Measurements from ENCODE around the gene CAMK1.
"Not testable (repeated sequence)": the region's sequence is repeated elsewhere in the genome, so short reads cannot be mapped to it uniquely, and the experiment has no call there.

Gene CAMK1

DNA sequence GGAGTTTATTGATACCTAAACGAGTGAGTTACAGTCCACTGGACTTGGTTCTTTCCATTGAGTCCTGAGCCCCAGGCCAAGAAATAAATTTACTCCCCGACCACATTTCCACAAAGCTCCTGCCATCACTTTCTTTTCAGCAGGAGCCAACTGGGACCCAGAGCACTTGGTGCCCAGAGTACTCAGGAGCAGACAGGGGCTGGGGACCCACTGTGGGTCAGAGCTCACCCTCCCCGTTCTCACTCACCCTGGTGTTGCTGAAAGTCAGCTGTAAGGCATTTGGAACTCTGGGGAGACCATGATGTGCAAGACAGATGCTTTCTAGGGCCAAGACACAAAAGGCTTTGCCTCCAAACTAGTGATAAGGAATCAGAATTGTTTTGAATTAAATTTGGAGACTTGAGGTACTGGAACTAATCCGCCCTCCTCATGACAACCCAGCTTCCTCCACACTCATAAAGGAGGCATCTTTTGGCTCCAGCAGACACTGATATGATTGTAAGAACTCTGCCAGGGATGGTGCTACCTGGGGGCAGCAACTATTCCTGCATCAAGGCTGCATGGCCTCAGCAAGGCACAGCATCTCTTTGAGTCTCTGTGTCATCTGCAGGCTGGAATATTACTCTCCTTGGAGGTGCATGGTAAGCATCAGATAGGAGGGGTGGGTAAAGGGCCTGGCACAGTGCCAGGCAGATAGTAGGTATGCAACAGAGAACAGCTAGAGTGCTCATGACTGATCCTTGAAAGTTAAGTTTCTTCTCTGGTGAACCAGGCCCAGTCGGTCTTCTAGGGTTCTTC, 7.3 kb upstream of the CAMK1 start:
- DNase-seq (ENCODE audit: low read depth) = no peak
- no peak for TF ChIP-seq MYC (IDR thresholded peaks at IDR 0.05; ENCODE audit: low read depth, low read length)
- H3K4me3 ChIP-seq (ENCODE audit: low read depth, low read length) = no peak overlapping the region

GRCh38 chr3:9771007-9771406, 1.3 kb upstream of the CAMK1 start:
- not testable (repeated sequence) for H3K4me3 ChIP-seq (ENCODE audit: low read depth, low read length); DNase-seq (ENCODE audit: low read depth)

GRCh38 chr3:9770276-9770812, 597 bp upstream of the CAMK1 start:
- H3K4me3 ChIP-seq (ENCODE audit: low read depth, low read length) = peak overlapping the region; percentile 21
- TF ChIP-seq POLR2A (IDR thresholded peaks at IDR 0.05; ENCODE audit: extremely low read depth, insufficient read length) = no peak
- TF ChIP-seq, protein P1, sequence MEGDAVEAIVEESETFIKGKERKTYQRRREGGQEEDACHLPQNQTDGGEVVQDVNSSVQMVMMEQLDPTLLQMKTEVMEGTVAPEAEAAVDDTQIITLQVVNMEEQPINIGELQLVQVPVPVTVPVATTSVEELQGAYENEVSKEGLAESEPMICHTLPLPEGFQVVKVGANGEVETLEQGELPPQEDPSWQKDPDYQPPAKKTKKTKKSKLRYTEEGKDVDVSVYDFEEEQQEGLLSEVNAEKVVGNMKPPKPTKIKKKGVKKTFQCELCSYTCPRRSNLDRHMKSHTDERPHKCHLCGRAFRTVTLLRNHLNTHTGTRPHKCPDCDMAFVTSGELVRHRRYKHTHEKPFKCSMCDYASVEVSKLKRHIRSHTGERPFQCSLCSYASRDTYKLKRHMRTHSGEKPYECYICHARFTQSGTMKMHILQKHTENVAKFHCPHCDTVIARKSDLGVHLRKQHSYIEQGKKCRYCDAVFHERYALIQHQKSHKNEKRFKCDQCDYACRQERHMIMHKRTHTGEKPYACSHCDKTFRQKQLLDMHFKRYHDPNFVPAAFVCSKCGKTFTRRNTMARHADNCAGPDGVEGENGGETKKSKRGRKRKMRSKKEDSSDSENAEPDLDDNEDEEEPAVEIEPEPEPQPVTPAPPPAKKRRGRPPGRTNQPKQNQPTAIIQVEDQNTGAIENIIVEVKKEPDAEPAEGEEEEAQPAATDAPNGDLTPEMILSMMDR (IDR thresholded peaks at IDR 0.05; ENCODE audit: low read depth, low read length) = no peak
- no peak for TF ChIP-seq MYC (IDR thresholded peaks at IDR 0.05; ENCODE audit: low read depth, low read length)
- TF ChIP-seq, protein P2, sequence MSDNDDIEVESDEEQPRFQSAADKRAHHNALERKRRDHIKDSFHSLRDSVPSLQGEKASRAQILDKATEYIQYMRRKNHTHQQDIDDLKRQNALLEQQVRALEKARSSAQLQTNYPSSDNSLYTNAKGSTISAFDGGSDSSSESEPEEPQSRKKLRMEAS (IDR thresholded peaks at IDR 0.05; ENCODE audit: low read depth, low read length) = no peak
- DNase-seq (ENCODE audit: low read depth) = no peak

DNA sequence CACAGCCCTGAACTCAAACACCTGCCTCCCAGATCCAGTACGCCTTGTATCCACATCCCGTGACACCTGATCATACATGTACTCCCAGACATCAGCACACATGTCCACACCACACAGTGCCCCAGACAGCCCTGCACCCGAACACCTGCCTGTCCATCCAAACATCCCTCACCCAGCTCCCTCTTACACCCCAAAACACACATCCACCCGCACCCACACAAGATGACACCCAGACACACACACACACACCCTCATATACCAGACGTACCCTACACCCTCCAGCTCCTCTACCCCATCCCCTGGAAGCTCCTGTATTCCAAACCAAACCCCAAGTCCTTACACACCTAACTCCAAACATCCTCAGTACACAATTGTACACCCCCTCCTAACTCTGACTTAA, 735 bp downstream of the CAMK1 start:
- peak overlapping the region; percentile 64 for H3K4me3 ChIP-seq (ENCODE audit: low read depth, low read length)
- TF ChIP-seq POLR2A (IDR thresholded peaks at IDR 0.05; ENCODE audit: extremely low read depth, insufficient read length) = no peak
- TF ChIP-seq, protein P2 (IDR thresholded peaks at IDR 0.05; ENCODE audit: low read depth, low read length) = no peak
- TF ChIP-seq MYC (IDR thresholded peaks at IDR 0.05; ENCODE audit: low read depth, low read length) = no peak
- TF ChIP-seq, protein P1 (IDR thresholded peaks at IDR 0.05; ENCODE audit: low read depth, low read length) = no peak
- DNase-seq (ENCODE audit: low read depth) = no peak

GRCh38 chr3:9768141-9768775, 1.5 kb downstream of the CAMK1 start:
- peak overlapping the region; percentile 64 for H3K4me3 ChIP-seq (ENCODE audit: low read depth, low read length)
- DNase-seq (ENCODE audit: low read depth) = no peak
- TF ChIP-seq, protein P1 (IDR thresholded peaks at IDR 0.05; ENCODE audit: low read depth, low read length) = no peak
- TF ChIP-seq, protein P2 (IDR thresholded peaks at IDR 0.05; ENCODE audit: low read depth, low read length) = no peak
- TF ChIP-seq POLR2A (IDR thresholded peaks at IDR 0.05; ENCODE audit: extremely low read depth, insufficient read length) = no peak
- no peak for TF ChIP-seq MYC (IDR thresholded peaks at IDR 0.05; ENCODE audit: low read depth, low read length)

- TF ChIP-seq POLR2A (IDR thresholded peaks at IDR 0.05; ENCODE audit: extremely low read depth, insufficient read length) = no peak
- no peak for DNase-seq (ENCODE audit: low read depth)
- no peak overlapping the region for H3K4me3 ChIP-seq (ENCODE audit: low read depth, low read length)
Observed at GRCh38 chr3:9767418-9767817, 2.3 kb downstream of the CAMK1 start.

DNA sequence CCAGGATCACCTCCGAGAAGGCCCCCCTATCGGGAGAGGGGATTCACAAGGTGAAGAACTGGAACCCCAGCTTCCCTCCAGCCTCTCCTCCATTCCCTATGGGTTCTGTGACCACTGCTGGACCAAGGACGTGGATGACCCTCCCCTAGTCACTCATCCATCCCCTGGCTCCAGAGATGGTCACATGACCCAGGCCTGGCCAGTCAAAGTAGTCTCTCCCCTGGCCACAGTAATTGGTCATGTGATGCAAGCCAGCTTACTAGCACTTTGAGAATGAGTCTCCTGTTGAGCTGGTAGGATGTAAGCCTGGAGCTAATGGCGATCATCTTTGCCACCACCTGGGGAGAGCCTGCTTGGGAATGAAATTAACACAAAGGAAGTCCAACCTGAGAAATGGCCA, 3.9 kb downstream of the CAMK1 start:
- TF ChIP-seq, protein P2 (IDR thresholded peaks at IDR 0.05; ENCODE audit: low read depth, low read length) = no peak
- TF ChIP-seq MYC (IDR thresholded peaks at IDR 0.05; ENCODE audit: low read depth, low read length) = no peak
- TF ChIP-seq POLR2A (IDR thresholded peaks at IDR 0.05; ENCODE audit: extremely low read depth, insufficient read length) = no peak
- TF ChIP-seq, protein P1 (IDR thresholded peaks at IDR 0.05; ENCODE audit: low read depth, low read length) = no peak
- no peak overlapping the region for H3K4me3 ChIP-seq (ENCODE audit: low read depth, low read length)
- DNase-seq (ENCODE audit: low read depth) = no peak
